ENCODE results near the gene PLEK2.

PLEK2 gene

DNA sequence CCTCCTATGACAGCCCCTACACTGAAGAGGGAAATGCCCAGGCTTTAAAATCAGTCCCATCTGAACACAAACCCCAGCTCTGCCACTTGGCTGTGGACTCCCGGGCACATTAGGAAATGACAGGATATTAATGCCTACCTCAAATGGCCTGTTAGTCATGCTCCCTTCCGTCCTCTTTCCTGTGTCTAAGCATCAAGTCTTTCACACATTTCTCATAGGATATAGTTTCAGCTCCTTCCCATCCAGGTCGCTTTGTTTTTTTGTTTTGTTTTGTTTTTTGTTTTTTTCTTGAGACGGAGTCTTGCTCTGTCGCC lies 16.1 kb downstream of the PLEK2 start:
- no peak for DNase-seq

DNA sequence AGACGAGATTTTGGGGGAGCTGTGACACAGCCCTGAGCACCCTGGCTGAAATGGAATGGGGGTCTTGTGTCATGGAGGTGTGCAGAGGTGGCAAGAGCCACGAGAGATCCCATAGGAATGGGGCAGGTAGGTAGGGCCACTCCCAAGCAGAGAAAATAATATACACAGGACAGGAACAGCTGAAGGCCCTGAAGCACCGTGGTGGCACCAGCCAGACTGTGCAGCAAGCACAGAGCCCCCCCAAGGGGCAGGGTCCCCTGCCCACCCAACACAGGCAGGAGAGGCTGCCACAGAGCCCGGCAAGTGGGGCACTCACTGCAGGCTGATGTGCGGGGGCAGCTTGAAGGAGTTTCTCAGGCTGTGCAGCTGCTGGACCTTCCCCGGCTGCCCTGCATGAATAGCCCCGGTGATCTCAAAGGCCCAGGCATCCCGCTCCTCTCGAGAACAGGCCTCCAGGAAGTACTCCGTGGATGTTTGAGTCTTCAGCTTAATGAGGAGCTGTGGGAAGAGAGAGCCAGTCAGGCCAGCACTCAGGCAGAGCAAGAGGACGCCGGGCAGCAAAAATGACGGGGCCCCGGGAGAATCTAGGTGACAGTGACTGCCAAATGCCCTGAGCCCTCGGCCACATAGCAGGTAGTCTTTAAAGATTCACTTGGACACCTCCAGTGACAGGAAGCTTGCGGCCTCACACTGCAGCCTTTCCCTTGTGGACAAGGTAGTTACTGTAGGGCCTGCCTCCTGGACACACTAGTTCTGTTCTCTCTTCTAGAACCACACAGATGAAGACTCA lies 16.7 kb downstream of the PLEK2 start:
- no peak for DNase-seq

DNA sequence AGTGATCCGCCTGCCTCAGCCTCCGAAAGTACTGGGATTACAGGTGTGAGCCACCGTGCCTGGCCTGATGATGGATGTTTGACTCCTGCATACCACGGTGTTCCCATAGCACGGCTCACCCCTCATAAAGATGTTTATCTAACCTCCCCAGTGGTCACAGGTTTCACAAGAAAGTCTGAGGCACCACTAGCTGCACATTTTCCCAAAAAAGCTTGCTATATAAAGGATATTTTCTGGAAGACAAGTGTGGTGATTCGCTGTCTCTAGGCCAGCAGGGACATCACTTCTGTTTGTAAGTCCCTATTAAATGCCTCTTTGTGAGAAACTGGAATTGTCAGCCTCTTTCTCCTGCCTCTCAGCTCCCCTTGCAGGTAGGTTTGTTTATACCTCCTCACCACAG lies 18.3 kb downstream of the PLEK2 start:
- DNase-seq, result no peak

DNA sequence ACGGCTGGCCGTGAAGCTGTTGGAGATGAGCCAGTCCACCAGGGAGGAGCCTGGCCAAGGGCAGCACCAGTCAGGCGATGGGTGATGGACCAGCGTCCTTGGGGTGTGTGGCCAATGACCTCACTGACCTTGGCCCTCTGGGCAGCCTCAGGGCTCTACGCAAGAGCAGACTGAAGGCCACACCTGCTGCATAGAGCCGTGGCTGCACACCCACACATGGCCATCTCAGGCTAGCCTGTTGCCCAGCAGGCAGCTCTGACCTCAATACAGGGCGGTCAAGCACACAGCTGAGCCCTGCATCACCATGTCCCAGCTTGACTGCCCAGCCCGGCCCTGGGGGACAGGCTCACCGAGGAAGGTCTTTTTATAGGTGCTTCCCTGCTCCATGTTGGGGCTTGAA lies 19.2 kb downstream of the PLEK2 start:
- DNase-seq, result no peak

DNA sequence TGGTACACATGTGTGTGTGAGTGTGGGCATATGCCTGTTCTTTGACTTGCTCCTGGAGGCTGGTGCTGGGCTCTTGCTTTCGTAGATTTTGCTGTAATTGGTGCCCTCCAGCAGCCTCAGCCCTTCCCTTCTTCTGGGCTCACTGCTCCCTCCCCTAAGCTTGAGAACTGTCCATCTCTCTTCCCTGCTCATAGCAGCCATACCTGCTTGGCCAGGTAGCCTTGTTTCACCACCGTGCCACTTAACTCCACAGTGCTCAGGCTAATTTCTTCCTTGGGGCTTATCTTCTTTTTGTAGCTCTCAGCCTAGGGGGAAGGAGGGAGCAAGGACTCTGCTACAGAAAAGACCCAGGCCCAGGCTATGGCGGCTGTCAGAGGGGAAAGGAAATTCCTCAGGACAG lies 19.8 kb downstream of the PLEK2 start:
- no peak for DNase-seq

DNA sequence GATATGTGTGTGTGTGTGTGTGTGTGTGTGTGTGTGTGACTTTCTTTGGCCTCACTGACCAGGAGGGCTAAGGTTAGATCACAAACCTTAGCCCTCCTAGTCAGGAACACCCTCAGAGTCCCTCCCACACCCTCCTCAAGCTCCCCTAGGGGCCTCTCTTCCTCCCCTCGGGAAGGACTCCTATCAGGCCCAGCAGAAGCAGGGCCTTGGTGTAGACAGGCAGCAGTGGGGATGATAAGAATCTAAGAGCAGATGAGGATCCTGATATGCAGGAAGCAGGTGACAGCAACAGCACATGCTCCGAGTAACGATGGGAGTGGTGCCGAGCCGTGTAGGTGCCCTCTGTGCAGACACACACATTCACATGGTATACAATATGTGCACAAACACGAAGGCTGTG lies 20.7 kb downstream of the PLEK2 start:
- no peak for DNase-seq

DNA sequence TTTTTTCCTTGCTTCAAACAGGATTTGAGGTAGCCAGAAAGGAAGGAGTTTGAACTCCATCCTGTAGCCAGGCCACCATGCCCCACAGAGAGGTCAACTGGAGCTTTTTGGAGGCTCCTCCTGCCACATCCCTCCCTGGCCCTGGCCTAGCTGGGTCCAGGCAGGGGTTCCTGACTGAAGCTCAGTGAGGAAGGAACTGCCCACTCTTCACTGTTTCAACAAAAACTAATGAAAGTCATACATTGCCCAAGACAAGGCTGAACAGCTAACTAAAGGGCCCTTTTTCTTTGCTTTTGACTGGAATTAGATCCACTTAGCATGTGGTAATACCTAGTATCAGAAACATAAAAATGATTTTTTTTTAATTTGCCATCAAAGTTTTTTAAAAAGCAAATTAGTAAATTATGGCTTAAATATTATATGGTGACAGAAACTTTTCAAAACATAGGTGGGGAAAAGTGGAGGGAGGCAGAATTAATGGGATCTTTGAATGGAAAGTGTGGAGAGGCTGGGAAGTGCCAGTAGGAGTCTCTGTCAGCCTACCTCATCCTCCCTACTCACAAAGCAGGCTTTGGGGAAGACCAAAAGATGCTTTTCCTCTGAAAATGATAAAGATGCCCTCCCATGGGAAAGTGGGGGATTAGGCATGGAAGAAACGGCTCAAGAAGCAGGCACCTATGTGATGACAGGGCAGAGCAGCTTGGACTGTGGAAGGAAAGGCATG lies 22.0 kb downstream of the PLEK2 start:
- no peak for DNase-seq

DNA sequence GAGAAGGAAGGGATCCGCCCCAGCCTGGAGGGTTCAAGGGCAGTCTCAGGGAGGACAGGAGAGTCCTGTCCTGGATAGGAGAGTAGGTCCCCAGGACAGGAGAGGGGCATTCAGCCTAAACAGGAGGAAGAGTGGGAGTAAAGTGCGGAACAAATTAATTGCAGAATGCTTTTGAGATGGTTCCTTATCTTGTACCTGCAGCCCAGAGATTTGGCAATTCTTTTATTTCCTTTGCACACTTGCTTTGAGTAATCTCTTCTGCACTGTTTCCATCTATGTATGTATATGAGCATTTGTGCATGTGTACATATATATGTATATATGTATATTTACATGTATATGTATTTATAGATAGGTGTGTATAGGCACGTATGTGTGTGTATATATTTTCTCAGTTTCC lies 22.7 kb downstream of the PLEK2 start:
- no peak for DNase-seq

DNA sequence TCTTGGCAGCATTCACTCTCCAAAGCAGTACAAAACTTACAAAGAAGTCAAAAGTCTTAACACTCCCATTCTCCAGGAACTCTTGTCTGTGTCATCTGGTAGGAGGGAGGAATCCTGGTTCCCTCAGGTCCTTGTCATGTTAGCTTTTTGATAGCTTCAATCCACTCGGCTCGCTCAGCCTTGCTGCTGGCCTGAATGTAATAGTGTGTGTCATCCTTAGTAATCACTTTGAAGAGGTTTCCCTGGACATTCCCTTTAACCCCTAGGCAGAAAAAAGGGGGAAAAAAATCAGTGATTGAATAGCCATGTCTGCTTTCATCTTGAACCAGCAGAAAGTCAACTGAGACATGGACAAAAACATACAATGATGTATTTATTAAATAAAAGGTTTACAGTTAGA lies 24.8 kb downstream of the PLEK2 start:
- DNase-seq, result no peak

DNA sequence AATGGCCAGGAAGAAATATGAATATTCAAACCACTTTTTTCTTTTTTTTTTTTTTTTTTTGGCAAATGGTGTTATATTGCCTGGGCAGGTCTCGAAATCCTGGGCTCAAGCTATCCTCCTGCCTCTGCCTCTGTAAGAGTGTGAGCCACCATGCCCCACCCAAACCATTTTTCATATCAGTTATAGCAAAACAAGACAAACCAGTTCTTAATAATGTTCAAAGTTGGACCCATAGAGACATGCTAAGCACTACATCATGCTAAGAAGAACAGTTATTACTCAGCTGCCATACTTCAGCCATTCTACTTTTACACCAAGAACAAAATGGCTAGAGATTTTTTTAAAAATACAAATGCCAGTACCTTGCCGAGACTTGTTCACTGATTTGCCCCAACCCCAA lies 26.3 kb downstream of the PLEK2 start:
- no peak for DNase-seq

DNA sequence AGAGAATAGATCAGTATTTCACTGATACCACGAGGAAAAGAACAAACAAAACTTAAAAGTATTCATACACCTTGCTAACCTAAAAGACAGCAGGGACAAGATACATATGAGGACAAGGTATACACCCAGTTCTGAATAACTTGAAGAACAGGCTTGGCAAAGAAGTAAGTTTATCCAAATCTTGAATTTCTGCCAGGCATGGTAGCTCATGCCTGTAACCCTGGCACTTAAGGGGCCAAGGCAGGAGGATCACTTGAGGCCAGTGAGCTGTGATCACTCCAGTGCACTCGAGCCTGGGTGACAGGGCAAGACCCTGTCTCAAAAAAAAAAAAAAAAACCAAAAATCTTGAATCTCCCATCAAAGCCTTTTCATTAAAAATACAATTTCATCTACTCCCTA lies 26.8 kb downstream of the PLEK2 start:
- DNase-seq, result no peak

DNA sequence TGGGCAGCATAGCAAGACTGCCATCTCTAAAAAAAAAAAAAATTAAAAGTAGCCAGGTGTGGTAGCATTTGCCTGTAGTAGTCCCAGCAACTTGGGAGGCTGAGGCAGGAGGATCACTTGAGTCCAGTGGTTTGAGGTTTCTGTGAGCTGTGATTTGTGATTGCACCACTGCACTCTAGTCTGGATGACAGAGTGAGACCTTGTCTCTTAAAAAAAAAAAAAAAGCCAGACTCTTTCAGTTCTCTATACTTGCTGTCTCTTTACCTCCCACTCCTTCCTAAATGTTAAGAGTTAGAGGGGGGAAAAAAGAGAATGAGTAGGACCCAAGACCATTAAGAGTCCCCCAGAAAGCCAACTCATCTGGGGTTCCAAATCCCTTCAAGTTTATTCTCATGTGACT lies 34.0 kb downstream of the PLEK2 start:
- no peak for DNase-seq

DNA sequence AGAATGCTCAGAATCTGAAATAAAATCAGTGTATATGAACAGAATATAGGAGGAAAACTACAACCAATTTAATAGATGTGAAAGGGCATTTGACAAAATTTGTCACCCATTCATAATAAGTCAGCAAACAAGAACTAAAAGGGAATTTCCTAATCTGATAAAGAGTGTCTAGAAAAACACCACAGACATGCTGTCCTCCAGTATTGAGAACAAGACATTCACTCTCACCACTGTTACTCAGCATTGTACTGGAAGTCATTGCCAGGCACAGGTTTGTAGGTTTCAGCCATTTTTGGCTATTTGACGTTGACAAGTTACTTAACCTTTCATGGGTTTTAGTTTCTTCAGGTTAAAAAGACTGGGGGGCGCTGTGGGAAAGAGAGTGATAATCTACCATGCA lies 38.6 kb downstream of the PLEK2 start:
- DNase-seq, result no peak

DNA sequence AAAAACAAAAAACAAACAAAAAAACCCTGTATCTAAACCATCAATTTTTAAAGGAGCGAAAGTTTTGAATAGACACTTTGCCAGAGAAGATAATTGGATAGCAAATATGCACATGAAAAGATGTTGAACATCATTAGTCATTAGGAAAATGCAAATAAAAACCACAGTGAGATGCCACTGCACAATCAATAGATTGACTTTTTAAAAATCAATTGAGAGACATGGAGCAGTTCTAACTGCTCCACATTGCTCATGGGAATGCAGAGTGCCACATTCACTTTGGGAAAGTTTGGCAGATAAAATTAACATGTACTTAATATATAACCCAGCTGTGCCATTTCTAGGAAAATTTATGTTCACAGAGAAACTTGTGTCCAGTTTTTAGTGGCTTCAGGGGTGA lies 39.1 kb downstream of the PLEK2 start:
- DNase-seq, result no peak

DNA sequence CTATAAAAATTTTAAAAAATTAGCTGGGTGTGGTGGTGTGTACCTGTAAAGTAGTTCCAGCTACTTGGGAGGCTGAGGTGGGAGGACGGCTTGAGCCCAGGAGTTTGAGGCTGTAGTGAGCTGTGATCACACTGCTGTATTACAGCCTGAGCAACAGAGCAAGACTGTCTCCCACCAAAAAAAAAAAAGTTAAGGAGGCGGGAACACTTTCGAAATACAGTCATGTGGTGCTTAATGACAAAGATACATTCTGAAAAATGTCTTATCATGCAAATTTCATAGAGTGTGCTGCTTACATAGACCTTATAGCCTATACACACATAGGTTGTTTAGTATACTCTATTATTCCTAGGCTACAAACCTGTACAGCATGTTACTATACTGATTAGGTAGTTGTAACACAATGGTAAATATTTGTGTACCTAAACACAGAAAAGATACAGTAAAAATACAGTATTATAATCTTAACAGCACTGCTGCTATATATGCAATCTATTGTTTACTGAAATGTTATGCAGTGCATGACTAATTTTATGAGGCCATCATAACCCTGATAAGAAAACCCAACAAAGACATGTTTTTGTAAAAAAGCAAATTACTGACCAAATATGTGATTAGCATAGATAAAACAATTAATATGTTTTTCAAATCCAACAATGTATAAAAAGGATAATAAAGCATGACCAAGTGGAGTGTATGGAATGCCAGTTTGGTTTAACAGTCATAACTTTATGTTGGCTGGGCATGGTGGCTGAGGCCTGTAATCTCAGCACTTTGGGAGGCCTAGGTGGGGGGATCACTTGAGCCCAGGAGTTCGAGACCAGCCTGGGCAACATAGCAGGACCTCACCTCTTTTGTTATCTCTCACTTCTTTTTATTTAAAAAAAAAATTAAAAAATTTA lies 40.5 kb downstream of the PLEK2 start:
- no peak for DNase-seq

DNA sequence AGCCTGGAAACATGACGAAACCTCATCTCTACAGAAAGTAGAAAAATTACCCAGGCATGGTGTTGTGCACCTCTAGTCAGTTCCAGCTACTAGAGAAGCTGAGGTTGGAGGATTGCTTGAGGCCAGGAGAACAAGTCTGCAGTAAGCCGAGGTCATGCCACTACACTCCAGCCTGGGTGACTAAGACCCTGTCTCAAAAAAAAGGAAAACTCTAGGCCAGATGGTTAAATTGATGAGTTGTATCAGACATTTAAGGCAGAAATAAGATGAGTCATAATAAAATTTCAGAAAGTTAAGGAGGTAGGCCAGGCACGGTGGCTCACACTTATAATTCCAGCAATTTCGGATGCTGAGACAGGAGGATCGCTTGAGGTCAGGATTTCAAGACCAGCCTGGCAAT lies 41.1 kb downstream of the PLEK2 start:
- DNase-seq, result no peak

DNA sequence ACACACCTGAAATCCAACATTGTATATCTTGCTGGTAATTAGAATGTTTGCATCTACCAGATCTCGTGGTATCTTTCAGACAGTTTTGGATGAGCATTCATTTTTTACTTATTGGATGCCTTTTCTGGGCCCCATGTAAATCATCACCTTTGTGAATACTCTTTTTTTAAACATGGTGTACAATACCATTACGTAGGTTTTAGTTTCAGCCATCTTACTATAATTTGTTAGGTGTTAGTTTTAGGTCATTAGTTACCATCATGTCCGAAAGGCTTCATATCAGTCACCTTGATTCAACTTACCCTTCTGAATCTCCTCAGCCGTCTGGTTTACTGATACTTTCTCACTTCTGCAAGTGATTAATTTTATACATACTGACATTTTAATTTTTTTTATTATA lies 46.5 kb downstream of the PLEK2 start:
- no peak for DNase-seq

DNA sequence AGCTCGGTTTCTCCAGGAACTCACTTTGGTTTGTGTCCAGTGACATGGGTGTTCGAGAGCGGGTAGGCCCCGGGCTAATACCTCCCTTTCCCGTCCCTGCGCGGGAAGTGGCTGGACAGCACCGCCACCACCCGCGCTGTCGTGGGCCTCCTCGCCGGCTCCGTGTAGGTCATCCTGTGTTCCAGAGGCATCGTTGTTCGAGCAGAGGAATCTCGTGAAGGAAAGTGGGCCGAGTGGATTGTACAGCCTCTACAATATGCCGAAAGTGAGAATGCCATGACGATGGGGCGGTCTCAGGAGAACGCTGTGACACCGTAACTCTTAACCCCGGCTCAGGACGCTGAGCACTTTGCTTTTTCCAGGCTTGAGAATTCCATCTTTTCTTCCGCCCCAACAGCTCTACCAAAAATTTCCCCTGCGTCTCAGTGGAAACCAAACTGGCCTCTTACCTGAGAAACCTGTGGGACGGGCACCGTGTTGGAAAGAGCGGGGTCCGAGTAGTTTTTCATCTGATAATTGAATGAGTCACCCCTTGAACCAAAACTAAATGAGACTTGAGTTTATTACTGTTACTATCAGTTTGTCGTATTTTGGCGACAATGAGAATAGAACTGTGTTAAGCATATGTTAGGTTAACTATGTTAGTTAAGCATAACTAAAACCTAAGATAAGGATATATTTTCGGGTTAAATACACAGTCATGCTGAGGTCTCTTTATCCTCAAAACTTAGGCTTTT lies 51.3 kb downstream of the PLEK2 start:
- DNase-seq, result peak; percentile 80

DNA sequence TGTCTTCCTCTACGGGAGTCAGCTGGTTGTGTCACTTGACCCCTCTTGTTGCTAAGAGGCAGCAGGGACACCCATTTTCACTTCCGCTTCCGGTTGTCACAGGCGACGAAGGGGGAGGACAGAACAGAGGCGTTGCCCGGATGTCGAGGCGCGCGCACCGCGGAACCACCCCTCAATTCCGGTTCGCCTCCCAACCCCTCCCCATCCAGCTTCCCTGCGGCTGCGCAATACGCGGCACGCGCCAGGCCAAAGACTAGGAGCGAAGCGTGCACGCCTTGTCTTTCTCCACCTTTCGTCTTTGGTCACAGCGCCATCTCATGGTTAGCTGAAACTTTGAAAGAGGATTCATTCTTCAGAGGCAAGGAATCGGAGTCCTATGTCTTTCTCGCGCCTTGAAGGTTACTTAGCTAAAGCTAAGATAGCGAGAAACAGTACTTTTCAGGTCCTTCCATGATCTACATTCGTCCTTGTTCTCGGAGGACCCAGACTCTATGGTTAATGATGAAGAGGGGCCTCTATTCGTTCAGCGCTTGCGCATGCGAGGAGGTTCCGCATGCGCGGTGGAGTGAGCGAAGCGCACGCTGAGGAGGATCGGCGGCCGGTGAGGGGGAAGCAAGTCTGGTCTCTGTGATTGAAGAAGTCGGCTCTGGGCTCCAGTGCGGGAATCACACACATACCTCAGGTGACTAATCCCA lies 52.0 kb downstream of the PLEK2 start, which contains the start of the genes ATP6V1D and EIF2S1:
TSS of gene ATP6V1D (minus strand) at position 30 of the 695 bp plus-strand sequence. CDS start 106 bp downstream, outside the sequence.
TSS of gene EIF2S1 (plus strand) at position 554 of the 695 bp plus-strand sequence. CDS start 4,440 bp downstream, outside the sequence.
- peak; percentile 94 for DNase-seq

DNA sequence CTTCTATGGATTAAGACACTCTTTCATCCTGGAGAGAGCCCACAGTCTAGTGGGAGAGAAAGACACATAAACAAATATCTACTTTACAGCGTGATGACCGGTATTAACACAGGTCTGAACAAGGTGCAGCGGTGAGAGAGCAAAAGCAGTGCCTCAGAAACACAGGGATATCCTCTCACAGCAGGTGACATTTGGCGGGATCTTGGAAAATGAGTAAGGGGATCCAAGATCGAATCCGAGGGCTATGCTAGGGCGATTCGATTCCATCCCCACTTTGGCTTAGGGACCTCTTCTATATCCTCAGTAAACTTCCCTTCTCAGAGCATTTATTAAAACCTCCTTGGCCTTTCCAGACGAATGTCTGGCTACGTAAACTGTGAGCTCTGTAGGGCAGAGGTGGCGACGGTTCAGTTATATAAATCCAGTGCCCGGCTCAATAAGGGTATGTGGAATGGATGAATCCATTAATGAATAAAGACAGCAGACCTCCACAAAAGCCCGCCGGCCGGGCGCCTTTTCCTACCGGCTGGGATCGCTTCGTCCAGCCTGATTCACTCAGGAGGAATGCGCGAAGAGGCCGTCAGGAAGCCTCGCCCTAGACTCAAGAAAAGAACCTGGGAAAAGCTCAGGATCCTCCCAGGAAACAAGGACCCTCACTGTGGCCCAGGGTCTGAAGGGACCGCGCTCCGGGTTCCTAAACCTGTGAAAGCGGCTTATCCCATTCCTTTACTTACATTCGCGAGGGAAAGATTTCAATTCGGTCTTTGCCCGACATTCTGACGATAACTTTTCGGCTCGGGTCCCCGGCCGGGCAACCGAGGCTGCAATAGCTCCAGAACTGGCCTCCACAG lies 52.8 kb downstream of the PLEK2 start:
- peak; percentile 46 for DNase-seq

DNA sequence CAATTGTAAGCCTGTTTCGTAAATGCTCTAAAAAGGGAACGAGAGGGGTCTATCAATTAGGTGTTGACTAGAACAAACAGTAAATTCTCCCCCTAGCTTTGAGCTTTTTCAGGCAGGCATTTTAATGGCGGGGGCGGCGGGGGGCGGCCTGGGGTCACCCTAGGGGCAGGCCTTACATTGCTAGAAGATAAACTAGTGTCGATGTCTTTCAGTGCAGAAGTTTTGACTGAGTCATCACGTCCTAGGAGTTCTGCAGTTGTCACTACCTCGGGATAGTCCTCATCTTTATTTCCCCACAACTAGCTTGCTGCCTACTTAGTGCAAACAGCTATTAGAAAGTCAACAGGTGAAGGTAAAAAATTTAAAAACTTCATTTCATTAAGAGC lies 54.0 kb downstream of the PLEK2 start:
- DNase-seq, result no peak
